CD8-positive, alpha-beta memory T cell (primary cell): ENCODE data around the gene DTNB. TPM values are rescaled to one million over a fixed set of nuclear protein-coding genes. Genes with fewer than 3 reads are reported as not detected.
A peak's percentile ranks its signal among the peaks of the same experiment; 100 is the strongest.

Experiments
- CTCF ChIA-PET: fragments of 350-600 bp; sonication (Branson Sonifier 250); formaldehyde crosslinking; loops from one replicate; lab custom pipeline; 2021; ENCODE audit warnings: antibody characterized with exemption; lab: Charles Lee
- POLR2A ChIA-PET: fragments of 350-600 bp; sonication (Branson Sonifier 250); formaldehyde crosslinking; loops from one replicate; lab custom pipeline; 2021; ENCODE audit warnings: antibody characterized with exemption; lab: Charles Lee
- DNase-seq, 5 donors: peaks; one replicate each; pipeline versions ENCODE4 v3.0.0 to v3.0.0-alpha.2; 2020 to 2022; ENCODE audit warnings: mixed read lengths in 1 of 5
- H3K27ac ChIP-seq: one replicate; pipeline ENCODE4 v1.7.0; 2013; ENCODE audit warnings: low read depth, mild to moderate bottlenecking, low read length, moderate library complexity
- H3K27me3 ChIP-seq: 2 replicates; pipeline ENCODE4 v1.7.0; 2013; ENCODE audit warnings: low read length, mild to moderate bottlenecking; ENCODE audit not compliant: insufficient read depth, poor library complexity, severe bottlenecking
- H3K36me3 ChIP-seq: 2 replicates; pipeline ENCODE4 v1.7.0; 2013; ENCODE audit warnings: mild to moderate bottlenecking, low read length, moderate library complexity; ENCODE audit not compliant: insufficient read depth
- H3K4me1 ChIP-seq: 2 replicates; pipeline ENCODE4 v1.7.0; 2013; ENCODE audit warnings: mild to moderate bottlenecking, low read length, moderate library complexity; ENCODE audit not compliant: insufficient read depth
- H3K4me3 ChIP-seq: 2 replicates; pipeline ENCODE4 v1.7.0; 2013; ENCODE audit warnings: mild to moderate bottlenecking, low read length
- H3K9me3 ChIP-seq: 2 replicates; pipeline ENCODE4 v1.7.0; 2013; ENCODE audit warnings: mild to moderate bottlenecking, low read length
- H3K27ac Mint-ChIP-seq, 8 donors: one replicate each; pipeline ENCODE4 v1.8.0; 2020 to 2021; ENCODE audit warnings: mixed read lengths in 8 of 8, mild to moderate bottlenecking in 6 of 8, inconsistent platforms in 3 of 8, moderate library complexity in 3 of 8
- H3K27me3 Mint-ChIP-seq, 2 donors: one replicate each; pipeline ENCODE4 v1.8.0; 2020 to 2021; ENCODE audit warnings: mixed read lengths in 2 of 2, mild to moderate bottlenecking in 1 of 2, moderate library complexity in 1 of 2
- H3K36me3 Mint-ChIP-seq, 3 donors: one replicate each; pipeline ENCODE4 v1.8.0; 2020 to 2021; ENCODE audit warnings: mixed read lengths in 3 of 3, inconsistent platforms in 1 of 3, mild to moderate bottlenecking in 1 of 3
- H3K4me1 Mint-ChIP-seq, 3 donors: one replicate each; pipeline ENCODE4 v1.8.0; 2020 to 2021; ENCODE audit warnings: mixed read lengths in 3 of 3, inconsistent platforms in 1 of 3, mild to moderate bottlenecking in 1 of 3
- H3K4me3 Mint-ChIP-seq, 7 donors: one replicate each; pipeline ENCODE4 v1.8.0; 2020 to 2021; ENCODE audit warnings: mixed read lengths in 7 of 7, mild to moderate bottlenecking in 6 of 7, moderate library complexity in 4 of 7, inconsistent platforms in 2 of 7
- H3K9me3 Mint-ChIP-seq, 5 donors: one replicate each; pipeline ENCODE4 v1.8.0; 2020 to 2022; ENCODE audit warnings: mixed read lengths in 5 of 5, mild to moderate bottlenecking in 3 of 5, moderate library complexity in 2 of 5, inconsistent platforms in 1 of 5
- polyA plus RNA-seq: library from polyadenylated mRNA; unstranded; fragments of 300-500 nt; fragmentation: Illumina TruSeq; gene quantifications from one replicate; pipeline ENCODE4 v1.2.3, GENCODE V29; 2021
- total RNA-seq, 2 experiments: library from RNA; stranded (reverse); gene quantifications; one replicate each; pipeline ENCODE4 v1.2.3, GENCODE V29; 2021

DTNB gene
- total and polyA plus RNA-seq, 3 experiments from 2014 or later, result 15.2 to 19.4 (median 16.8) TPM

DNA sequence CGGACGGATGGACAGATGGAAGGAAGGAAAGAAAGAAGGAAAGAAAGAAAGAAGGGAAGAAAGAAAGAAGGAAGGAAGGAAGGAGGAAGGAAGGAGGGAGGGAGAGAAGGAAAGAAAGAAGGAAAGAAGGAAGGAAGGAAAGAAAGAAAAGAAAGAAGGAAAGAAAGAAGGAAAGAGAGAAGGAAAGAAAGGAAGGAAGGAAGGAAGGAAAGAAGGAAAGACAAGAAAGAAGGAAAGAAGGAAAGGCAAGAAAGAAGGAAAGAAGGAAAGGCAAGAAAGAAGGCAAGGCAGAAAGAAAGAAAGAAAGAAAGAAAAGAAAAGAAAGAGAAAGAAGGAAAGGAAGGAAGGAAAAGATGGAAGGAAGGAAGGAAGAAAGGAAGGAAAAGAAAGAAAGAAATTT lies 169.1 kb downstream of the DTNB start:
- Mint-ChIP-seq H3K36me3 (peaks cover 0 to 3% (median 2%) of the 10 kb centered on the region in 3 donors), H3K27ac (peak overlapping the region in 2 of 8 donors; percentile 14 to 94), H3K27me3 (no peaks in the 10 kb centered on the region), H3K9me3 (no peaks in the 10 kb centered on the region), H3K4me1 (no peaks in the 10 kb centered on the region), H3K4me3 (no peak overlapping the region)
- ChIA-PET CTCF (no interaction called here), POLR2A (no interaction called here)
- H3K9me3 ChIP-seq, result no peaks in the 10 kb centered on the region
- H3K36me3 ChIP-seq, result no peaks in the 10 kb centered on the region
- no peaks in the 10 kb centered on the region for H3K4me1 ChIP-seq
- DNase-seq, result no peak
- H3K27ac ChIP-seq, result no peak overlapping the region
- no peak overlapping the region for H3K4me3 ChIP-seq
- H3K27me3 ChIP-seq, result no peaks in the 10 kb centered on the region

DNA sequence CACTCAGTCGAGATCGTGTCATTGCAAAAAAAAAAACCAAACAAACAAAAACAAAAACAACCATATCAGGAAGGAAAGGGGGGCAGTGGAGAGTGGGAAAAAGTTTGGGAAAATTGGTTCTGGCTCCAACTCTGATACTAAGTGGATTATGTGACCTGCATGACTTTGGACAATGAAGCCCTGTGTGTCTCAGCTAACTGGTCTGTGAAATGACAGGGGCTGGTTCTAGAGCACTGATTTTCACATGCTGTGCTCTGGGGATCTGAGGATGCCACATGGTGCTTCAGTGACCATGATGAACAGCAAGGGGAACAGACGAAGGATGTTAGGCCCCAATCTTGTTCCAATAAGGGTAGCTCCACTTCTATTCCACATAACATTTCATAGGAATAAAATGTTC lies 174.2 kb downstream of the DTNB start:
- DNase-seq, result no peak
- H3K9me3 ChIP-seq, result no peaks in the 10 kb centered on the region
- no peaks in the 10 kb centered on the region for H3K4me1 ChIP-seq
- no peak overlapping the region for H3K4me3 Mint-ChIP-seq
- H3K36me3 ChIP-seq, result no peaks in the 10 kb centered on the region
- H3K27ac ChIP-seq, result no peak overlapping the region
- H3K4me1 Mint-ChIP-seq, result no peaks in the 10 kb centered on the region
- peaks cover 5 to 21% (median 14%) of the 10 kb centered on the region in 3 donors for H3K36me3 Mint-ChIP-seq
- H3K27me3 ChIP-seq, result no peaks in the 10 kb centered on the region
- H3K9me3 Mint-ChIP-seq, result no peaks in the 10 kb centered on the region
- no peaks in the 10 kb centered on the region for H3K27me3 Mint-ChIP-seq
- ChIA-PET POLR2A (interaction anchor here (0.6 kb wide), 1 partner anchor 93 kb away, joined by 3 read pairs; no protein-coding TSS in a partner anchor), CTCF (no interaction called here)
- peak overlapping the region in 1 of 8 donors; percentile 63 for H3K27ac Mint-ChIP-seq
- no peak overlapping the region for H3K4me3 ChIP-seq

- no peaks in the 10 kb centered on the region for H3K27me3 Mint-ChIP-seq
- no peaks in the 10 kb centered on the region for H3K36me3 ChIP-seq
- H3K27me3 ChIP-seq, result no peaks in the 10 kb centered on the region
- H3K4me3 ChIP-seq, result no peak overlapping the region
- H3K36me3 Mint-ChIP-seq, result peaks cover 5 to 20% (median 16%) of the 10 kb centered on the region in 3 donors
- ChIA-PET CTCF (no interaction called here), POLR2A (no interaction called here)
- H3K9me3 Mint-ChIP-seq, result no peaks in the 10 kb centered on the region
- H3K27ac Mint-ChIP-seq, result no peak overlapping the region
- no peaks in the 10 kb centered on the region for H3K4me1 ChIP-seq
- no peak overlapping the region for H3K27ac ChIP-seq
- no peaks in the 10 kb centered on the region for H3K9me3 ChIP-seq
- DNase-seq, result no peak
- H3K4me3 Mint-ChIP-seq, result no peak overlapping the region
- no peaks in the 10 kb centered on the region for H3K4me1 Mint-ChIP-seq
Observed at GRCh38 chr2:25497918-25498407, 175.4 kb downstream of the DTNB start.

DNA sequence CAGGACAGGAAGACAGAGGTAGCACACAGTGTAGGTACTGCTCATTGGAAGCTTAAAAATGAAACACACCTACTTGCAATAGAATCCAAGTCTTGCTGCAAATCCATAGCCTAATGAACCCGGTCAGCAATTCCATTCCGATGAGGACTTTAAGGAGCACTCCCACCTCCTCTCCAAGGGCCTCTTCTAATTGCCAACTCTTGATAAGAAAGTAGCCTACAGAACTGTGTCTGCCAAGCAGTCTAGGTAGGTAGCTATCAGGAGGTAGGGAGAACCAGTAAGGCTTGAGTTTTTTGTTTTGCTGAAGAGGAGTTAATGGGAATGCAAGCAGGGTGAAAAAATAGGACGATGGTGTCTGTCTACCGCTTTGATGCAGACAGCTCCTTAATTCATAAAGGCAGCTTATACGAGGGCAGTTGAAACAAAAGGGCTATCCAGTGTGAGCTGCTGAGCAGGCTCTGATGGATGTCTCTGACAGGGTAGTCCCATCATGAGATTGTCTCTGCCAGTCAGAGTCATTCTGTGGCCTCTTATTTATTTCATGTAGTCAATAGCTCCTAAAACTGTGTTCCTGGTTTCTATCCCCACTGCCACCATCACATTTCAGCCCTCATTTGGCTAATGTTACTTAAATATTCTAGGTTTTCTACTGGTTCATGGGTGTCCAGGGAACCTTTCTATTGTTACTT lies 176.0 kb downstream of the DTNB start:
- Histone ChIP-seq H3K4me1 (no peaks in the 10 kb centered on the region), H3K27ac (no peak overlapping the region), H3K9me3 (no peaks in the 10 kb centered on the region), H3K36me3 (no peaks in the 10 kb centered on the region), H3K27me3 (no peaks in the 10 kb centered on the region), H3K4me3 (no peak overlapping the region)
- CTCF ChIA-PET, result no interaction called here
- Mint-ChIP-seq H3K9me3 (no peaks in the 10 kb centered on the region), H3K27ac (no peak overlapping the region), H3K27me3 (no peaks in the 10 kb centered on the region), H3K4me3 (no peak overlapping the region), H3K36me3 (peaks cover 5 to 20% (median 16%) of the 10 kb centered on the region in 3 donors), H3K4me1 (no peaks in the 10 kb centered on the region)
- POLR2A ChIA-PET, result no interaction called here
- no peak for DNase-seq

DNA sequence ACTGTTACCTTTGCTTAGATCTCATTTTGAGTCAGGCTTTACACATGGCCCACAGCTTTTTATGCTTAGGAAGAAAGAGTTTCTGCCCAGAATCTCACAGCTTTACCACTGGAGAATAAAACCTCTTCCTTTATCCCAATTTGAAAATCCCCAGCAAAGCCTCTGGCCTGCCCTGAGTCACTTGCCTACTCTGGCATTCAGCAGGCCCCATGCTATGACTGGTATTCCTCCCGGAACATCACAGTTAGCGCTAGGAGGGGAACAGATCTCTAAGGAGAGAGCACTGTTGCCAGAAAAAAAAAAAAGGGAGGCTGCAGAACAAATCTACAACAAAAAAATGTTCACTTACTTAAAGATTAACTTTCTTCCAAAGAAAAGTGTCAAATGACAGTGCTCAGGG lies 178.8 kb downstream of the DTNB start:
- Histone ChIP-seq H3K9me3 (no peaks in the 10 kb centered on the region), H3K36me3 (no peaks in the 10 kb centered on the region), H3K27ac (no peak overlapping the region), H3K4me3 (no peak overlapping the region), H3K27me3 (no peaks in the 10 kb centered on the region), H3K4me1 (no peaks in the 10 kb centered on the region)
- no peaks in the 10 kb centered on the region for H3K27me3 Mint-ChIP-seq
- no peak overlapping the region for H3K27ac Mint-ChIP-seq
- H3K36me3 Mint-ChIP-seq, result peaks cover 5 to 20% (median 16%) of the 10 kb centered on the region in 3 donors
- H3K4me3 Mint-ChIP-seq, result no peak overlapping the region
- CTCF ChIA-PET, result no interaction called here
- POLR2A ChIA-PET, result no interaction called here
- H3K4me1 Mint-ChIP-seq, result no peaks in the 10 kb centered on the region
- H3K9me3 Mint-ChIP-seq, result no peaks in the 10 kb centered on the region
- no peak for DNase-seq

GRCh38 chr2:25493207-25493606 lies 180.2 kb downstream of the DTNB start:
- POLR2A ChIA-PET, result no interaction called here
- Mint-ChIP-seq H3K9me3 (no peaks in the 10 kb centered on the region), H3K4me1 (no peaks in the 10 kb centered on the region)

DNA sequence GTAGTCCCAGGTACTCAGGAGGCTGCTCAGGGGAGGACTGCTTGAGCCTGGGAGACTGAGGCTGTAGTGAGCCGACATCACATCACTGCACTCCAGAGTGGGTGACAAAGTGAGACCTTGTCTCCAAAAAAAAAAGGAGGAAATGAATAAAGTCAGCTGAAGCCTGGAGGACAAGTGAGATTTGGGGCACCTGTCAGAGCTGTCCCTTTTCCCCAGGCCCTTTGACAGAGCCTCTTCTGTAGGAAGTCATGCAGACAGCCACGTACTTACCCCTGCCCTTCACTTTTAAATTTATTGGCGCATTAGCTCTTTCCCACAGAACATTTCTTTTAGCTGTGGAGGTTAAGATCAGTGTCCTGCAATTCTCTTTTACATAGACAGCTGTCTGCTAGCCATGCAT lies 180.7 kb downstream of the DTNB start:
- no peak overlapping the region for H3K4me3 Mint-ChIP-seq
- H3K27ac ChIP-seq, result no peak overlapping the region
- no peaks in the 10 kb centered on the region for H3K27me3 ChIP-seq
- no peaks in the 10 kb centered on the region for H3K36me3 ChIP-seq
- peaks cover 0 to 2% of the 10 kb centered on the region in 2 donors for H3K27me3 Mint-ChIP-seq
- peaks cover 11 to 14% (median 13%) of the 10 kb centered on the region in 3 donors for H3K36me3 Mint-ChIP-seq
- DNase-seq, result no peak
- no peaks in the 10 kb centered on the region for H3K9me3 Mint-ChIP-seq
- H3K4me1 ChIP-seq, result no peaks in the 10 kb centered on the region
- POLR2A ChIA-PET, result no interaction called here
- no peaks in the 10 kb centered on the region for H3K9me3 ChIP-seq
- H3K27ac Mint-ChIP-seq, result no peak overlapping the region
- H3K4me3 ChIP-seq, result no peak overlapping the region
- no peaks in the 10 kb centered on the region for H3K4me1 Mint-ChIP-seq
- CTCF ChIA-PET, result no interaction called here

More at GRCh38 chr2:25493207-25493606, 180.2 kb downstream of the DTNB start:
- CTCF ChIA-PET, result no interaction called here
- H3K27me3 Mint-ChIP-seq, result peaks cover 0 to 2% of the 10 kb centered on the region in 2 donors
- H3K27ac Mint-ChIP-seq, result peak overlapping the region in 2 of 8 donors; percentile 3 to 36
- Histone ChIP-seq H3K9me3 (no peaks in the 10 kb centered on the region), H3K36me3 (no peaks in the 10 kb centered on the region), H3K4me3 (no peak overlapping the region), H3K27me3 (no peaks in the 10 kb centered on the region), H3K27ac (no peak overlapping the region), H3K4me1 (no peaks in the 10 kb centered on the region)
- no peak for DNase-seq
- peaks cover 7 to 15% (median 12%) of the 10 kb centered on the region in 3 donors for H3K36me3 Mint-ChIP-seq
- H3K4me3 Mint-ChIP-seq, result no peak overlapping the region

GRCh38 chr2:25491966-25492532 lies 181.3 kb downstream of the DTNB start:
- H3K36me3 Mint-ChIP-seq, result peaks cover 10 to 15% (median 15%) of the 10 kb centered on the region in 3 donors
- DNase-seq, result no peak
- H3K4me3 Mint-ChIP-seq, result no peak overlapping the region
- no peaks in the 10 kb centered on the region for H3K9me3 ChIP-seq
- H3K27ac ChIP-seq, result no peak overlapping the region
- H3K4me1 Mint-ChIP-seq, result no peaks in the 10 kb centered on the region
- CTCF ChIA-PET, result no interaction called here
- no peaks in the 10 kb centered on the region for H3K9me3 Mint-ChIP-seq
- H3K27me3 ChIP-seq, result no peaks in the 10 kb centered on the region
- H3K27me3 Mint-ChIP-seq, result peaks cover 0 to 2% of the 10 kb centered on the region in 2 donors
- H3K4me3 ChIP-seq, result no peak overlapping the region
- POLR2A ChIA-PET, result no interaction called here
- H3K4me1 ChIP-seq, result no peaks in the 10 kb centered on the region
- H3K36me3 ChIP-seq, result no peaks in the 10 kb centered on the region
- no peak overlapping the region for H3K27ac Mint-ChIP-seq
